Effector memory CD8-positive, alpha-beta T cell (primary cell): ENCODE data around the gene SEC14L5.
"Not testable (repeated sequence)": the region's sequence is repeated elsewhere in the genome, so short reads cannot be mapped to it uniquely, and the experiment has no call there.

Experiments
- ATAC-seq: fragments of 150-1000 bp; cut with Tn5 transposase; replicated peaks from 2 replicates; pipeline ENCODE4 v1.10.0; 2021; ENCODE audit warnings: mild to moderate bottlenecking, moderate library complexity
- DNase-seq, 3 experiments: peaks; one replicate each; pipeline ENCODE4 v3.0.0; 2021
- H3K27ac Mint-ChIP-seq, 2 donors: one replicate each; pipeline ENCODE4 v1.8.0; 2022; ENCODE audit warnings: mild to moderate bottlenecking in 2 of 2, mixed read lengths in 2 of 2, moderate library complexity in 2 of 2
- H3K27me3 Mint-ChIP-seq, 2 donors: one replicate each; pipeline ENCODE4 v1.8.0; 2022; ENCODE audit warnings: mixed read lengths in 2 of 2
- H3K36me3 Mint-ChIP-seq: one replicate; pipeline ENCODE4 v1.8.0; 2022; ENCODE audit warnings: mild to moderate bottlenecking, moderate library complexity, mixed read lengths; ENCODE audit not compliant: insufficient read depth
- H3K4me1 Mint-ChIP-seq, 2 donors: one replicate each; pipeline ENCODE4 v1.8.0; 2022; ENCODE audit warnings: low read depth in 2 of 2, mixed read lengths in 2 of 2
- H3K4me3 Mint-ChIP-seq, 2 donors: one replicate each; pipeline ENCODE4 v1.8.0; 2022; ENCODE audit warnings: mild to moderate bottlenecking in 2 of 2, mixed read lengths in 2 of 2, moderate library complexity in 2 of 2
- H3K9me3 Mint-ChIP-seq, 2 donors: one replicate each; pipeline ENCODE4 v1.8.0; 2022; ENCODE audit warnings: mixed read lengths in 2 of 2

SEC14L5 gene

GRCh38 chr16:5035909-5036227 is 77.7 kb downstream of the SEC14L5 start:
- peaks cover 15 to 24% of the 10 kb centered on the region in 2 donors for H3K4me1 Mint-ChIP-seq
- DNase-seq (no peak), ATAC-seq (no peak)
- no peaks in the 10 kb centered on the region for H3K9me3 Mint-ChIP-seq
- peaks cover 2 to 4% of the 10 kb centered on the region in 2 donors for H3K27me3 Mint-ChIP-seq
- H3K4me3 Mint-ChIP-seq, result peak overlapping the region in 1 of 2 donors; percentile 51
- H3K36me3 Mint-ChIP-seq, result peaks cover 10% of the 10 kb centered on the region
- no peak overlapping the region for H3K27ac Mint-ChIP-seq

GRCh38 chr16:5036228-5037156 is 78.4 kb downstream of the SEC14L5 start:
- Mint-ChIP-seq H3K27me3 (peaks cover 8 to 10% of the 10 kb centered on the region in 2 donors), H3K36me3 (peaks cover 9% of the 10 kb centered on the region), H3K27ac (no peak overlapping the region), H3K9me3 (no peaks in the 10 kb centered on the region), H3K4me1 (peaks cover 15 to 22% of the 10 kb centered on the region in 2 donors), H3K4me3 (no peak overlapping the region)
- ATAC-seq (no peak), DNase-seq (no peak)

GRCh38 chr16:5040451-5040850 is 82.3 kb downstream of the SEC14L5 start:
- DNase-seq, result no peak
- no peak for ATAC-seq
- H3K9me3 Mint-ChIP-seq, result no peaks in the 10 kb centered on the region
- H3K36me3 Mint-ChIP-seq, result no peaks in the 10 kb centered on the region
- H3K27ac Mint-ChIP-seq, result no peak overlapping the region
- H3K27me3 Mint-ChIP-seq, result peaks cover 9 to 22% of the 10 kb centered on the region in 2 donors
- H3K4me1 Mint-ChIP-seq, result no peaks in the 10 kb centered on the region
- no peak overlapping the region for H3K4me3 Mint-ChIP-seq

- Mint-ChIP-seq H3K4me3 (no peak overlapping the region), H3K36me3 (no peaks in the 10 kb centered on the region), H3K9me3 (no peaks in the 10 kb centered on the region), H3K4me1 (no peaks in the 10 kb centered on the region), H3K27me3 (peaks cover 10 to 22% of the 10 kb centered on the region in 2 donors), H3K27ac (no peak overlapping the region)
- ATAC-seq, result no peak
- no peak for DNase-seq
Measured at GRCh38 chr16:5041600-5042133, 83.5 kb downstream of the SEC14L5 start.

GRCh38 chr16:5042574-5043171 is 84.5 kb downstream of the SEC14L5 start:
- Mint-ChIP-seq H3K4me1 (no peaks in the 10 kb centered on the region), H3K36me3 (no peaks in the 10 kb centered on the region), H3K4me3 (no peak overlapping the region), H3K27me3 (peaks cover 15 to 22% of the 10 kb centered on the region in 2 donors), H3K27ac (no peak overlapping the region), H3K9me3 (no peaks in the 10 kb centered on the region)
- no peak for DNase-seq
- ATAC-seq, result no peak

GRCh38 chr16:5044011-5044540 is 85.9 kb downstream of the SEC14L5 start:
- Mint-ChIP-seq H3K27me3 (peaks cover 15 to 22% of the 10 kb centered on the region in 2 donors), H3K36me3 (no peaks in the 10 kb centered on the region), H3K4me1 (no peaks in the 10 kb centered on the region), H3K27ac (no peak overlapping the region), H3K9me3 (no peaks in the 10 kb centered on the region), H3K4me3 (no peak overlapping the region)
- DNase-seq, result no peak
- ATAC-seq, result no peak

- H3K4me3 Mint-ChIP-seq, DNase-seq, H3K4me1 Mint-ChIP-seq, H3K27ac Mint-ChIP-seq, H3K9me3 Mint-ChIP-seq, H3K36me3 Mint-ChIP-seq, ATAC-seq: not testable (repeated sequence)
- H3K27me3 Mint-ChIP-seq, result peaks cover 15 to 22% of the 10 kb centered on the region in 2 donors
Measured at GRCh38 chr16:5044581-5044980, 86.5 kb downstream of the SEC14L5 start.

GRCh38 chr16:5045499-5046115 is 87.5 kb downstream of the SEC14L5 start:
- Mint-ChIP-seq H3K27ac (no peak overlapping the region), H3K27me3 (peaks cover 17 to 21% of the 10 kb centered on the region in 2 donors), H3K36me3 (no peaks in the 10 kb centered on the region), H3K9me3 (no peaks in the 10 kb centered on the region), H3K4me1 (no peaks in the 10 kb centered on the region), H3K4me3 (no peak overlapping the region)
- DNase-seq (no peak), ATAC-seq (no peak)

- Mint-ChIP-seq H3K4me3 (no peak overlapping the region), H3K36me3 (no peaks in the 10 kb centered on the region), H3K4me1 (no peaks in the 10 kb centered on the region), H3K9me3 (no peaks in the 10 kb centered on the region), H3K27ac (no peak overlapping the region), H3K27me3 (peaks cover 8 to 14% of the 10 kb centered on the region in 2 donors)
- DNase-seq (no peak), ATAC-seq (no peak)
Measured at GRCh38 chr16:5046914-5047313, 88.8 kb downstream of the SEC14L5 start.

- Mint-ChIP-seq H3K27me3 (peaks cover 4 to 8% of the 10 kb centered on the region in 2 donors), H3K4me3 (no peak overlapping the region), H3K27ac (no peak overlapping the region), H3K9me3 (no peaks in the 10 kb centered on the region), H3K4me1 (no peaks in the 10 kb centered on the region), H3K36me3 (no peaks in the 10 kb centered on the region)
- ATAC-seq (no peak), DNase-seq (no peak)
Measured at GRCh38 chr16:5054876-5055865, 97.0 kb downstream of the SEC14L5 start.

- ATAC-seq, result peak; percentile 67
- H3K4me3 Mint-ChIP-seq, result no peak overlapping the region
- H3K4me1 Mint-ChIP-seq, result no peaks in the 10 kb centered on the region
- no peaks in the 10 kb centered on the region for H3K36me3 Mint-ChIP-seq
- no peak overlapping the region for H3K27ac Mint-ChIP-seq
- DNase-seq, result peak in 2 of 3 experiments; percentile 18 to 24
- H3K27me3 Mint-ChIP-seq, result peaks cover 0 to 10% of the 10 kb centered on the region in 2 donors
- H3K9me3 Mint-ChIP-seq, result no peaks in the 10 kb centered on the region
Measured at GRCh38 chr16:5056352-5056751, 98.2 kb downstream of the SEC14L5 start.

GRCh38 chr16:5058476-5058875 is 100.3 kb downstream of the SEC14L5 start:
- Mint-ChIP-seq H3K9me3 (no peaks in the 10 kb centered on the region), H3K36me3 (no peaks in the 10 kb centered on the region), H3K27me3 (peaks cover 10 to 31% of the 10 kb centered on the region in 2 donors), H3K4me1 (no peaks in the 10 kb centered on the region), H3K27ac (no peak overlapping the region), H3K4me3 (no peak overlapping the region)
- ATAC-seq, result no peak
- DNase-seq, result no peak
